ENCODE results near the gene DPF1.
A peak's percentile ranks its signal among the peaks of the same experiment; 100 is the strongest.
"Not testable (repeated sequence)": the region's sequence is repeated elsewhere in the genome, so short reads cannot be mapped to it uniquely, and the experiment has no call there.

DPF1 gene

GRCh38 chr19:38224014-38224862, at the start of gene DPF1:
Gene DPF1 (minus strand): TSS chr19:38224222. CDS start chr19:38224142, 80 bp downstream.
- peak; percentile 28 for DNase-seq (ENCODE audit: low read depth)

GRCh38 chr19:38273499-38273898, 49.5 kb upstream of the DPF1 start:
- no peak for DNase-seq (ENCODE audit: low read depth)

GRCh38 chr19:38270587-38271167, 46.7 kb upstream of the DPF1 start:
- no peak for DNase-seq (ENCODE audit: low read depth)

GRCh38 chr19:38268539-38268938, 44.5 kb upstream of the DPF1 start:
- DNase-seq (ENCODE audit: low read depth) = no peak

GRCh38 chr19:38267761-38268483, 43.9 kb upstream of the DPF1 start:
- DNase-seq (ENCODE audit: low read depth) = no peak

GRCh38 chr19:38266981-38267597, 43.1 kb upstream of the DPF1 start:
- no peak for DNase-seq (ENCODE audit: low read depth)

- no peak for DNase-seq (ENCODE audit: low read depth)
These were observed 42.0 kb upstream of the DPF1 start for GRCh38 chr19:38265921-38266429.

- DNase-seq (ENCODE audit: low read depth) = no peak
These were observed 41.3 kb upstream of the DPF1 start for GRCh38 chr19:38265213-38265861.

- peak; percentile 25 for DNase-seq (ENCODE audit: low read depth)
These were observed 40.6 kb upstream of the DPF1 start, which contains the start of gene SPINT2 for GRCh38 chr19:38264486-38265212. Gene SPINT2 (plus strand): TSS chr19:38264573. CDS start chr19:38264893, 320 bp downstream.

- peak; percentile 61 for DNase-seq (ENCODE audit: low read depth)
These were observed 39.9 kb upstream of the DPF1 start for GRCh38 chr19:38263689-38264485.

GRCh38 chr19:38262585-38263268, 38.7 kb upstream of the DPF1 start:
- DNase-seq (ENCODE audit: low read depth) = no peak

- not testable (repeated sequence) for DNase-seq (ENCODE audit: low read depth)
These were observed 37.9 kb upstream of the DPF1 start for GRCh38 chr19:38261942-38262341.

GRCh38 chr19:38255383-38256014, 31.5 kb upstream of the DPF1 start:
- DNase-seq (ENCODE audit: low read depth) = no peak

GRCh38 chr19:38253788-38254187, 29.8 kb upstream of the DPF1 start:
- DNase-seq (ENCODE audit: low read depth) = no peak

- DNase-seq (ENCODE audit: low read depth) = no peak
These were observed 29.1 kb upstream of the DPF1 start for GRCh38 chr19:38252941-38253691.

GRCh38 chr19:38252385-38252784, 28.4 kb upstream of the DPF1 start:
- DNase-seq (ENCODE audit: low read depth) = no peak

GRCh38 chr19:38251564-38252051, 27.6 kb upstream of the DPF1 start:
- DNase-seq (ENCODE audit: low read depth) = no peak

Data from stimulated activated CD8-positive, alpha-beta memory T cell treated with anti-CD3 and anti-CD28 coated beads, Interleukin-12 subunit alpha, Interleukin-12 subunit beta, amount 100 ng/mL, for 4 hours (primary cell).